Endodermal cell (in vitro differentiated cells): ENCODE results near the gene SLC35D2. TPM values are rescaled to one million over a fixed set of nuclear protein-coding genes. Genes with fewer than 3 reads are reported as not detected.

Experiments used
- DNase-seq: peaks from one replicate; pipeline ENCODE4 v3.0.0-alpha.2; 2017
- H3K27ac ChIP-seq: 2 replicates; pipeline ENCODE4 v1.5.1; 2013; ENCODE audit warnings: mild to moderate bottlenecking, low read depth, low read length, moderate library complexity
- H3K27me3 ChIP-seq: 2 replicates; pipeline ENCODE4 v1.6.1; 2013; ENCODE audit warnings: mild to moderate bottlenecking, low read length, moderate library complexity; ENCODE audit not compliant: insufficient read depth, control insufficient read depth, poor library complexity, severe bottlenecking
- H3K36me3 ChIP-seq: 2 replicates; pipeline ENCODE4 v1.7.0; 2013; ENCODE audit warnings: mild to moderate bottlenecking, low read length, moderate library complexity; ENCODE audit not compliant: control insufficient read depth, insufficient read depth
- H3K4me1 ChIP-seq: one replicate; pipeline ENCODE4 v1.7.0; 2013; ENCODE audit warnings: low read length; ENCODE audit not compliant: control insufficient read depth, insufficient read depth
- H3K4me3 ChIP-seq: 2 replicates; pipeline ENCODE4 v1.5.1; 2013; ENCODE audit warnings: mild to moderate bottlenecking, low read length, moderate library complexity
- H3K9ac ChIP-seq: 2 replicates; pipeline ENCODE4 v1.6.1; 2013; ENCODE audit warnings: mild to moderate bottlenecking, low read length, moderate library complexity; ENCODE audit not compliant: poor library complexity, severe bottlenecking; ENCODE audit errors: extremely low read depth
- H3K9me3 ChIP-seq: 2 replicates; pipeline ENCODE4 v1.6.1; 2013; ENCODE audit warnings: mild to moderate bottlenecking, low read length, moderate library complexity; ENCODE audit not compliant: control insufficient read depth
- H3K27ac Mint-ChIP-seq: 2 replicates; pipeline ENCODE4 v1.8.0; 2020; ENCODE audit warnings: mixed read lengths
- H3K27me3 Mint-ChIP-seq: 2 replicates; pipeline ENCODE4 v1.8.0; 2021; ENCODE audit warnings: mild to moderate bottlenecking, mixed read lengths; ENCODE audit not compliant: insufficient read depth
- H3K36me3 Mint-ChIP-seq: 2 replicates; pipeline ENCODE4 v1.8.0; 2020; ENCODE audit warnings: low read depth, mixed read lengths
- H3K4me1 Mint-ChIP-seq: 2 replicates; pipeline ENCODE4 v1.8.0; 2020; ENCODE audit warnings: mixed read lengths
- H3K4me3 Mint-ChIP-seq: 2 replicates; pipeline ENCODE4 v1.8.0; 2020; ENCODE audit warnings: mild to moderate bottlenecking, moderate library complexity, mixed read lengths
- H3K9me3 Mint-ChIP-seq: 2 replicates; pipeline ENCODE4 v1.8.0; 2020; ENCODE audit warnings: mild to moderate bottlenecking, mixed read lengths
- CTCF ChIP-seq: fragments of 200-600 bp; sonication (generic); conservative IDR thresholded peaks from 2 replicates; pipeline ENCODE4 v1.5.0; 2021; ENCODE audit warnings: antibody characterized with exemption, mild to moderate bottlenecking
- WGBS, 2 experiments: methylation state at CpG; one replicate each; pipeline versions ENCODE4 v1.1.5 to v1.1.7; 2013; ENCODE audit warnings: missing lambda C conversion rate in 2 of 2, mixed read lengths in 1 of 2; ENCODE audit not compliant: insufficient coverage in 1 of 2, insufficient read length in 1 of 2; 5-methylcytosine and 5-hydroxymethylcytosine counted together
- total RNA-seq, 2 donors: library from RNA; stranded (reverse); fragmentation: NEBNext Ultra II Directional in 1 of 2; extraction: Animal tissue kit (Norgen Biotek cat#: 25700) in 1 of 2; gene quantifications; 2 replicates in 1 of 2; 3 replicates in 1 of 2; pipeline ENCODE4 v1.2.1, GENCODE V29; 2021

SLC35D2 gene
- total RNA-seq, 2 donors from 2014 or later = 31.9 to 36.2 TPM

GRCh38 chr9:96386157-96386556, 2.6 kb upstream of the SLC35D2 start:
- peaks cover 15% of the 10 kb centered on the region for H3K4me1 Mint-ChIP-seq
- H3K27me3 Mint-ChIP-seq = no peaks in the 10 kb centered on the region
- no peak overlapping the region for H3K4me3 Mint-ChIP-seq
- H3K9me3 Mint-ChIP-seq = no peaks in the 10 kb centered on the region
- Histone ChIP-seq H3K27me3 (no peaks in the 10 kb centered on the region), H3K9me3 (no peaks in the 10 kb centered on the region), H3K4me3 (no peak overlapping the region), H3K4me1 (no peaks in the 10 kb centered on the region), H3K27ac (no peak overlapping the region), H3K36me3 (peaks cover 45% of the 10 kb centered on the region), H3K9ac (no peak overlapping the region)
- no peak for DNase-seq
- no peak overlapping the region for H3K27ac Mint-ChIP-seq
- H3K36me3 Mint-ChIP-seq = peaks cover 30% of the 10 kb centered on the region
- no peak for TF ChIP-seq CTCF

- WGBS, 2 experiments = 26 to 41% methylated on average over 7 of the region's 7 CpGs
- Histone ChIP-seq H3K27ac (no peak overlapping the region), H3K4me3 (peak overlapping the region; percentile 88), H3K36me3 (peaks cover 23% of the 10 kb centered on the region), H3K9me3 (no peaks in the 10 kb centered on the region), H3K27me3 (no peaks in the 10 kb centered on the region), H3K4me1 (peaks cover 1% of the 10 kb centered on the region), H3K9ac (peak overlapping the region; percentile 58)
- H3K4me3 Mint-ChIP-seq = peak overlapping the region; percentile 75
- DNase-seq = no peak
- H3K9me3 Mint-ChIP-seq = no peaks in the 10 kb centered on the region
- H3K4me1 Mint-ChIP-seq = peaks cover 16% of the 10 kb centered on the region
- peak overlapping the region; percentile 3 for H3K27ac Mint-ChIP-seq
- peaks cover 22% of the 10 kb centered on the region for H3K36me3 Mint-ChIP-seq
- no peak for TF ChIP-seq CTCF
- H3K27me3 Mint-ChIP-seq = no peaks in the 10 kb centered on the region
Observed at GRCh38 chr9:96382839-96383164, 709 bp downstream of the SLC35D2 start.

- Mint-ChIP-seq H3K27ac (no peak overlapping the region), H3K4me1 (peaks cover 22% of the 10 kb centered on the region), H3K27me3 (no peaks in the 10 kb centered on the region), H3K9me3 (no peaks in the 10 kb centered on the region), H3K4me3 (peak overlapping the region; percentile 75), H3K36me3 (peaks cover 21% of the 10 kb centered on the region)
- Histone ChIP-seq H3K36me3 (peaks cover 18% of the 10 kb centered on the region), H3K27ac (no peak overlapping the region), H3K27me3 (no peaks in the 10 kb centered on the region), H3K9me3 (no peaks in the 10 kb centered on the region), H3K4me1 (peaks cover 3% of the 10 kb centered on the region), H3K9ac (no peak overlapping the region), H3K4me3 (peak overlapping the region; percentile 88)
- TF ChIP-seq CTCF = no peak
- DNase-seq = no peak
- 89 to 94% methylated on average over 2 of the region's 2 CpGs for WGBS, 2 experiments
Observed at GRCh38 chr9:96382175-96382574, 1.3 kb downstream of the SLC35D2 start.
